Measurements from ENCODE around the gene METTL26.

DNA sequence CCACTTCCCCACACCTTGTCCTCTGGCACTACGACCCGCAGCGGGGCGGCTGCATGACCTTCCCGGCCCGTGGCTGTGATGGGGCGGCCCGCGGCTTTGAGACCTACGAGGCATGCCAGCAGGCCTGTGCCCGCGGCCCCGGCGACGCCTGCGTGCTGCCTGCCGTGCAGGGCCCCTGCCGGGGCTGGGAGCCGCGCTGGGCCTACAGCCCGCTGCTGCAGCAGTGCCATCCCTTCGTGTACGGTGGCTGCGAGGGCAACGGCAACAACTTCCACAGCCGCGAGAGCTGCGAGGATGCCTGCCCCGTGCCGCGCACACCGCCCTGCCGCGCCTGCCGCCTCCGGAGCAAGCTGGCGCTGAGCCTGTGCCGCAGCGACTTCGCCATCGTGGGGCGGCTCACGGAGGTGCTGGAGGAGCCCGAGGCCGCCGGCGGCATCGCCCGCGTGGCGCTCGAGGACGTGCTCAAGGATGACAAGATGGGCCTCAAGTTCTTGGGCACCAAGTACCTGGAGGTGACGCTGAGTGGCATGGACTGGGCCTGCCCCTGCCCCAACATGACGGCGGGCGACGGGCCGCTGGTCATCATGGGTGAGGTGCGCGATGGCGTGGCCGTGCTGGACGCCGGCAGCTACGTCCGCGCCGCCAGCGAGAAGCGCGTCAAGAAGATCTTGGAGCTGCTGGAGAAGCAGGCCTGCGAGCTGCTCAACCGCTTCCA, 2.6 kb downstream of the METTL26 start:
- TF ChIP-seq, protein P1, sequence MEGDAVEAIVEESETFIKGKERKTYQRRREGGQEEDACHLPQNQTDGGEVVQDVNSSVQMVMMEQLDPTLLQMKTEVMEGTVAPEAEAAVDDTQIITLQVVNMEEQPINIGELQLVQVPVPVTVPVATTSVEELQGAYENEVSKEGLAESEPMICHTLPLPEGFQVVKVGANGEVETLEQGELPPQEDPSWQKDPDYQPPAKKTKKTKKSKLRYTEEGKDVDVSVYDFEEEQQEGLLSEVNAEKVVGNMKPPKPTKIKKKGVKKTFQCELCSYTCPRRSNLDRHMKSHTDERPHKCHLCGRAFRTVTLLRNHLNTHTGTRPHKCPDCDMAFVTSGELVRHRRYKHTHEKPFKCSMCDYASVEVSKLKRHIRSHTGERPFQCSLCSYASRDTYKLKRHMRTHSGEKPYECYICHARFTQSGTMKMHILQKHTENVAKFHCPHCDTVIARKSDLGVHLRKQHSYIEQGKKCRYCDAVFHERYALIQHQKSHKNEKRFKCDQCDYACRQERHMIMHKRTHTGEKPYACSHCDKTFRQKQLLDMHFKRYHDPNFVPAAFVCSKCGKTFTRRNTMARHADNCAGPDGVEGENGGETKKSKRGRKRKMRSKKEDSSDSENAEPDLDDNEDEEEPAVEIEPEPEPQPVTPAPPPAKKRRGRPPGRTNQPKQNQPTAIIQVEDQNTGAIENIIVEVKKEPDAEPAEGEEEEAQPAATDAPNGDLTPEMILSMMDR (IDR thresholded peaks at IDR 0.05): no peak
- no peak for TF ChIP-seq POLR2A (IDR thresholded peaks at IDR 0.05)

Measured in body of pancreas (tissue), 4 donors.